Fibroblast of villous mesenchyme (primary cell): ENCODE measurements around the gene PDCD11. TPM values are rescaled to one million over a fixed set of nuclear protein-coding genes. Genes with fewer than 3 reads are reported as not detected.

Source experiments
- DNase-seq: peaks from one replicate; pipeline ENCODE4 v3.0.0-alpha.2; 2010; ENCODE audit warnings: low read depth
- H3K4me3 ChIP-seq: 2 replicates; pipeline ENCODE4 v1.5.1; 2011; ENCODE audit warnings: low read depth, mild to moderate bottlenecking, low read length
- total RNA-seq: library from RNA; depleted of rRNA; stranded (reverse); fragments of >200 nt; gene quantifications from 2 replicates; pipeline ENCODE4 v1.2.3, GENCODE V29; 2012
- TF ChIP-seq, protein P1 (sequence below): IDR thresholded peaks from 2 replicates; pipeline ENCODE4 v1.5.1; 2012; ENCODE audit warnings: low read depth, mild to moderate bottlenecking, low read length; ENCODE audit not compliant: insufficient read depth

PDCD11 gene
- total RNA-seq, 1 donor, result 36.3 TPM

DNA sequence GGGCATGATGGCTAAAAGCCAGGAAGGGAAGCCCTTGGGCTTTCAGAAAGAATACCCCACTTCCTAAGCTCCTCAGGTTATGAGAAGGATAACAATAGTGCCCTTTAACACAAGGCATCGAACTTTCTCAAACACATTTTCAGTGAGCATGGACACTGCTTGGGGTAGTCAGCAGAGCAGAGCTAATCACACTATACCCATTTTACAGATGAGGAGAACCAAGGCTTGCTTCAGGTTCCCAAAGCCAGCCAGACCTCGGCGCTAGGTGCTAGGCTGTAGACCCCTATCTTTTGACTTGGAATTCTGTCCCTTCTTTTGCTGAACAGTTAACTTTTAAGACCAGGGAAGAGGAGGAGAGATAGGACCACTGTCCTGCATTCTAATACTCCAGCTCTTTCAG lies 98.9 kb downstream of the PDCD11 start:
- H3K4me3 ChIP-seq, result no peak overlapping the region
- no peak for DNase-seq
- TF ChIP-seq, protein P1, sequence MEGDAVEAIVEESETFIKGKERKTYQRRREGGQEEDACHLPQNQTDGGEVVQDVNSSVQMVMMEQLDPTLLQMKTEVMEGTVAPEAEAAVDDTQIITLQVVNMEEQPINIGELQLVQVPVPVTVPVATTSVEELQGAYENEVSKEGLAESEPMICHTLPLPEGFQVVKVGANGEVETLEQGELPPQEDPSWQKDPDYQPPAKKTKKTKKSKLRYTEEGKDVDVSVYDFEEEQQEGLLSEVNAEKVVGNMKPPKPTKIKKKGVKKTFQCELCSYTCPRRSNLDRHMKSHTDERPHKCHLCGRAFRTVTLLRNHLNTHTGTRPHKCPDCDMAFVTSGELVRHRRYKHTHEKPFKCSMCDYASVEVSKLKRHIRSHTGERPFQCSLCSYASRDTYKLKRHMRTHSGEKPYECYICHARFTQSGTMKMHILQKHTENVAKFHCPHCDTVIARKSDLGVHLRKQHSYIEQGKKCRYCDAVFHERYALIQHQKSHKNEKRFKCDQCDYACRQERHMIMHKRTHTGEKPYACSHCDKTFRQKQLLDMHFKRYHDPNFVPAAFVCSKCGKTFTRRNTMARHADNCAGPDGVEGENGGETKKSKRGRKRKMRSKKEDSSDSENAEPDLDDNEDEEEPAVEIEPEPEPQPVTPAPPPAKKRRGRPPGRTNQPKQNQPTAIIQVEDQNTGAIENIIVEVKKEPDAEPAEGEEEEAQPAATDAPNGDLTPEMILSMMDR, result no peak

Other genes starting within 250 kb of the PDCD11 start
- 64.4 and 92.0 TPM in 2 replicates for gene NT5C2, start 203.4 kb upstream of the PDCD11 start, total RNA-seq
- gene RPEL1, start 150.7 kb upstream of the PDCD11 start, total RNA-seq, result 0.32 and 0.43 TPM in 2 replicates
- gene INA, start 119.5 kb upstream of the PDCD11 start, total RNA-seq, result 1.3 and 1.7 TPM in 2 replicates
- gene PCGF6, start 45.5 kb upstream of the PDCD11 start, total RNA-seq, result 10.4 and 17.1 TPM in 2 replicates
- gene TAF5, start 28.6 kb upstream of the PDCD11 start, total RNA-seq, result 4.2 and 5.6 TPM in 2 replicates
- 175 and 217 TPM in 2 replicates for gene ATP5MK, start 151 bp upstream of the PDCD11 start, total RNA-seq
- 19.6 and 32.4 TPM in 2 replicates for gene CALHM2, start 55.7 kb downstream of the PDCD11 start, total RNA-seq
- not detected in 2 replicates for gene CALHM1, start 62.3 kb downstream of the PDCD11 start, total RNA-seq
- gene CALHM3, start 82.6 kb downstream of the PDCD11 start, total RNA-seq, result under 0.01 TPM in 2 replicates
- gene NEURL1, start 97.1 kb downstream of the PDCD11 start, total RNA-seq, result under 0.01 TPM in 2 replicates